AG20443 (cell line): ENCODE results near the gene PAX5.

ENCODE experiments used
- DNase-seq: peaks from one replicate; pipeline ENCODE4 v3.0.0; 2012; ENCODE audit warnings: low spot score, mixed read lengths

The PAX5 gene

DNA sequence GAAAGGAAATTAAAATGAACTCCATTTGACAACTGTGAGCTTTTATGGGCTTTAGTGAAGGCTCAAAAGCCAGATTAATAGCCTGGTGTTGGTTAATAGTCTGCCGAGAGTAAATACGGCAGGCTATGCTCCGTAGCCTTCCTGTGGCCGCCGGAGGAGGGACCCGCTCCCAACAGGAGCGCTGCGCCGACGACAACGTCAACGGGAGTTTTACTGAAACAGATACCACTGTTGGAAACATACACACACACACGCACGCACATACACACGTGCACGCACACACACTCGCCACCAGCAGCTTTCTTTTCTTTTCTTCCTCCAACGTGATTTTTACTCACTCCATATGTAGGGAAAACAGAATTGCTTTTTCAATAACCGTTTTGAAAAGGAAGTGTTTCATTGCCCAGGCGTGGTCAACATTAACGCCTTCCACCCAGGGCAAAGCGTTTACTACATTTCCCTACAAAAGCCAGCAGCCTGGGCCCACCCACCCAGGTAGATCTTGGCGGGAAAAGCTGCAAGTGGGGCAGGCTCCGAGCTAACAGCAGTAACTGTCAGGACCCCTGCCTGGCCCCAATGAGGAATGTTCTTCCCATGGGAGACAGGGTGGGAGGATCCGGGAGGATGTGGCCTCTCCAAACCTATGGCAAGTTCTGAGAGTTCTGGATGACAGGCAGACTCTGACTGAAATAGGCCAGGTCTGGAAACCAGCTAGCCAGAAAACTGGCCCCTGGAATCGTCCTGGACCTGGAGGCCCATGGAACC, 72.3 kb downstream of the PAX5 start:
- no peak for DNase-seq

GRCh38 chr9:36961051-36961450, 73.0 kb downstream of the PAX5 start:
- DNase-seq, result no peak

GRCh38 chr9:36960575-36960955, 73.5 kb downstream of the PAX5 start:
- no peak for DNase-seq

- no peak for DNase-seq
Measured at GRCh38 chr9:36959681-36960574, 74.1 kb downstream of the PAX5 start.

DNA sequence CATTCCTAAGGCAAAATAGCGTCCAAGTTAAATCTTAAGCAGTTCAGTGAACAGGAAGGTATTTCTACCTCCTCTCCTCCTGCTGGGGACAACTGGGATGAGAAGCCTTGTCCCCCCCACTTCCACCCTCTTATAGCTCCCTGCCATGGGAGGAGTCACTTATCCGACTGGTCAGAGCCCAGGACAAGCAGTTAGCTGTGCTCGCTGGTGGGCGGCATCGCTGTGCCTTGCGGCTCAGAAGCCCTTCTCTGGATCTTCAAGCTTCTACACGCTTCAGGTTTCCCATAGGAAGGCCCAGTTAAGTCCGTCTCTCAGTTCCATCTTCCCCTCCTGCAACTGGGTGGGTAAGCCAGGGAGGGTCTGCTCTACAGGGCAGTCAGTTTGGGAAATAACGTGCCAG, 77.2 kb downstream of the PAX5 start:
- no peak for DNase-seq

DNA sequence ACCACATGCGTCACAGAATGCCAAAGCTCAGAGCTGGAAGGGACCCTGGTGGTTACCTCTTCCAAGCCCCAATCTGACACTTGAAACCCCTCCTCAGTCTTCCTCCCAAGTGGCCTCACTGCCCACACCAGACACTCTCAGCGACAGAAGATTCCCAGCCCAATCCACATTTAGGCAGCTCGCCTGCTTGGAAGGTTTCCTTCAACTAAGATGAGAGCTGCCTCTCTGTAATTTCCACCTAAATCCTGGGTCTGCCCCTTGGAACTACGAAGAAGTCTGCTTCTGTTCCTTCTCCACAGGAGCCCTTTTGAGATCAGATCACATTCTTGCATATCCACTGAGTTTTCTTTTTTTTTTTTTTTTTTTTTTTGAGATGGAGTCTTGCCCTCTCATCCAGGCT, 83.7 kb downstream of the PAX5 start:
- DNase-seq, result no peak

GRCh38 chr9:36949466-36949865, 84.6 kb downstream of the PAX5 start:
- DNase-seq, result no peak

- DNase-seq, result no peak
Measured at GRCh38 chr9:36948051-36948450, 86.0 kb downstream of the PAX5 start.

GRCh38 chr9:36946653-36947052, 87.4 kb downstream of the PAX5 start:
- no peak for DNase-seq

- no peak for DNase-seq
Measured at GRCh38 chr9:36945999-36946398, 88.1 kb downstream of the PAX5 start.

- no peak for DNase-seq
Measured at GRCh38 chr9:36942891-36943290, 91.2 kb downstream of the PAX5 start.

DNA sequence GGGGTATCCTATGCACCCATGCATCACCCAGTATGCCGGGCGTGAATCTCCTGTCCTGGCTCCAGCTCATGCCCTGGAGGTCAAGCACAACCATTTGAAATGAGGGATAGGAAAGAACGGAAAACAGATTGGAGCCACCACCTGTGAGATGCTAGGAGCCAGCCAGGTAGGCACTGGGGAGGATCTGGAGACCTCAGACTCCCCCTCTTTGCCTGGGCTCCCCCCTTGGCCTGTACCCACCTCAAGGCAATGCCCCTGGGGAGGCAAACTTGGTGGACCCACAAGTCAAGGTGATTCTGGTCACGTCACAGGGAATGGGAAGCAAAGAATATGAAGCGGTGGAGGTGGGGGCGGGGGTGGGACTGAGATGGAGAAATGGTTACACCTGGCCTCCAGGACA, 92.6 kb downstream of the PAX5 start:
- DNase-seq, result no peak

- DNase-seq, result no peak
Measured at GRCh38 chr9:36940881-36941280, 93.2 kb downstream of the PAX5 start.

GRCh38 chr9:36940500-36940853, 93.6 kb downstream of the PAX5 start:
- DNase-seq, result no peak

DNA sequence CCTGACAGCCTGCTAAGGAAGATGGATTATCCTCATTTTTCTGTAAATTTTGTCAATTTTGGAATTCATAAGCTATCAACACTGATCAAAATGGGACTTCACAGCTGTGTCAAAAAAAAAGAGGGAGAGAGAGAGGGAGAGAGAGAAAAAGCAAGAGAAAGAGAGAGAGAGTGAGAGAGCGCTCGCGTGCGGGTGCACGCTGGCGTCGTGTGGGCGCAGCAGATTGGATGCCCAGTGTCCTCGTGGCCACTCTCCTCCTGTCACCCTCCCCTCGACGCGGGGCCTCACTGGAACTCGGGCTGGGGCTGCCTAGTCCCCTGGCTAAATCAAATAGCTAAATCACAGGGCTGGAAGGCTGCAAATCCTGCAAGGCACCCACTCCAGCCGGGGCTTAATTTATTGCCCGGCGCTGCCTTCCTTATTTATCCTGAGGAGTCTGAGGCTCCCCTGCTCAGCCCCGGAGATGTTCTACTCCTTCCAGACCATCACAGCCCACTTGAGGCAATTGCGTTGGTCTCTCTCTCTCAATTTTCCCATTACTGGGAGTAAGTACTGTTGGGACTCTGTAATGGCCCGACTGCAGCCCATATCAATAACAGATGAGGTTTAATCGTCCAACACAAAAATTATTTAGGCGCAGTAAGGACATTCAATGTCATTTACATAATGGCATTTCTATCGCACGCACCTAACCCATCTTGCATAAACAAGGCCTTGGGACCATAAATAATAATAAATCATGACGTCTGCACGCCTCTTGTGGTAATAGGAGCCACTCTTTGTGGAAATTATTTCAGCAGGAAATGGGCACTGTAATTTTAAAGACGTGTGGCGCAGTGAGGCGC, 94.2 kb downstream of the PAX5 start:
- no peak for DNase-seq

DNA sequence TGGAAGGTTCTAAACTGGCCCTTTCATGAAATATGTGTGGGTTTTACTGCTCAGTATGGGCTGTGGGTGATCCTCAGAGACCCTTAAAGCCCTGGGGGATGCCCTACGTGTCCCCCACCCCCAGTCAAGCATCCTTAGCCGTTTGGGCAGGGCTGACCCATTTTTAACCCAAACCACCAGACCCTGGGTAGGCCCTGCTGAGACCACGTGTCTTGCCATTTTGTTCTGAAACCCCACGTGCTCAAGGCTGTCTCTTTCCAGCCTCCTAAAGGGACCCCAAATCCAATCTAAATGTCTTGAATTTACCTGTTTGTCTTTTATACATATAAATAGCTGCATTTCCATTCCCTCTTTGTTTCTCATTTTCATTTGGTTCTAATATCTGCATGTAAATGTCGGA, 94.9 kb downstream of the PAX5 start:
- no peak for DNase-seq

GRCh38 chr9:36938617-36939016, 95.5 kb downstream of the PAX5 start:
- DNase-seq, result no peak

DNA sequence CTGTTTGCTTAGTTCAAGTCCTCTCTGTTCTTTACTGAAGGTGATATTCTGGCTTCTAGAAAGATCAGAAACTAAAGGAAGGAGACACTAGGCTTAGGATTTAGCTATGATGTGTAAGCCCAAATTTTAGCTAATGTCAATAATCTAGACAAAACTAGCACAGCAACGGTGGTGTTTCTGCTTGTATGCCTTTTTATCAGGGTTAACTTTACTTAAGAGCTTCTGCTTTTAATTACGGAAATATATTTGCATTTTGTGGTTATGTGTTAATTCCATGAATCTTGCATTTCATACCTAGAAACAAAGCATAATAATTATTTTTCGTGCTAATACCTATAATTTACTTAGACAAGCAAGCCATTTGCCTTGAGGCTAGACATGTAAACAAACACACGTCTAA, 96.1 kb downstream of the PAX5 start:
- DNase-seq, result no peak

DNA sequence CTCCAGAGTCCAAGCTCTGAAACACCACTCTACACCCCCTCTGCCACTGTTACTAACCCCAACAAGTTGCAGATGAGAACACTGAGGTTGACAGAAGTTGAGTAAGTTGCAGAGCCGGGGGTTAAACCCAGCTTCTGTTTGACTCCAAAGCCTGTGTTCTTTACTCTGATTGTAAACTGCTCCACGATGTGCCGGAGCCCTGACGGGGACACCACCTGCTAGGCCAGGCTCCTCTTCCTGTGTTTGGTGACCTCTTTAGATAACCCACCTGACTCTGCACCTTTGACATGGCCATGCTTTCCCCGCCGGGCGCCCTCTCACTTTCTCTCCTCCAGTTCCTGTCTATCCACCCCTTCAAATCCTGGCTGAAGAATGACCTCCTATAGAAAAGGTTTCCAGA, 96.7 kb downstream of the PAX5 start:
- no peak for DNase-seq

GRCh38 chr9:36936498-36936831, 97.6 kb downstream of the PAX5 start:
- DNase-seq, result no peak

- no peak for DNase-seq
Measured at GRCh38 chr9:36935768-36936497, 98.1 kb downstream of the PAX5 start.

GRCh38 chr9:36935332-36935731, 98.7 kb downstream of the PAX5 start:
- no peak for DNase-seq
